Tibial artery (tissue), 4 donors: Measurements from ENCODE around the gene PARD3B.

ENCODE experiments used
- DNase-seq, 2 donors: peaks; one replicate each; pipeline ENCODE4 v3.0.0-alpha.2; 2019
- H3K27ac ChIP-seq, 2 donors: fragments of 200-600 bp; sonication (generic) in 1 of 2; 1 replicate in 1 of 2; 2 replicates in 1 of 2; pipeline ENCODE4 v1.5.1; 2018 to 2019; ENCODE audit warnings: mild to moderate bottlenecking in 1 of 2
- H3K27me3 ChIP-seq, 2 donors: fragments of 200-600 bp; sonication (generic) in 1 of 2; one replicate each; pipeline versions ENCODE4 v1.5.1 to v1.6.0; 2016 to 2019
- H3K36me3 ChIP-seq, 3 donors: fragments of 200-600 bp; sonication (generic) in 2 of 3; one replicate each; pipeline ENCODE4 v1.5.1; 2016 to 2019; ENCODE audit warnings: mild to moderate bottlenecking in 2 of 3
- H3K4me1 ChIP-seq, 4 donors: fragments of 200-600 bp; sonication (generic) in 2 of 4; 1 replicate in 3 of 4; 2 replicates in 1 of 4; pipeline ENCODE4 v1.5.1; 2016 to 2019
- H3K4me3 ChIP-seq, 2 donors: fragments of 200-600 bp; sonication (generic) in 1 of 2; 1 replicate in 1 of 2; 2 replicates in 1 of 2; pipeline ENCODE4 v1.5.1; 2018 to 2019; ENCODE audit warnings: mild to moderate bottlenecking in 2 of 2
- H3K9me3 ChIP-seq, 3 donors: fragments of 200-600 bp; sonication (generic) in 1 of 3; one replicate each; pipeline ENCODE4 v1.5.1; 2016 to 2019
- CTCF ChIP-seq, 2 experiments: fragments of 200-600 bp in 1 of 2; fragments of 450-650 bp in 1 of 2; IDR thresholded peaks; one replicate each; pipeline ENCODE4 v1.5.1; 2017 to 2019; ENCODE audit warnings: antibody characterized with exemption in 2 of 2, mild to moderate bottlenecking in 1 of 2, moderate library complexity in 1 of 2
- intact Hi-C: fragments of 100-400 bp; cut with DNase I; formaldehyde crosslinking; loops from one replicate; pipeline ENCODE4 v1.15.0; 2023; ENCODE audit warnings: low total_unique reads

Gene PARD3B

GRCh38 chr2:205465791-205466190 lies 920.5 kb downstream of the PARD3B start:
- no peak overlapping the region for H3K27ac ChIP-seq
- H3K9me3 ChIP-seq, result no peaks in the 10 kb centered on the region
- no peaks in the 10 kb centered on the region for H3K4me1 ChIP-seq
- intact Hi-C loops, result no loop called here
- no peak for DNase-seq
- no peaks in the 10 kb centered on the region for H3K36me3 ChIP-seq
- no peaks in the 10 kb centered on the region for H3K27me3 ChIP-seq
- H3K4me3 ChIP-seq, result no peak overlapping the region
- TF ChIP-seq CTCF (IDR thresholded peaks at IDR 0.05), result no peak

- Histone ChIP-seq H3K4me3 (no peak overlapping the region), H3K36me3 (no peaks in the 10 kb centered on the region), H3K4me1 (no peaks in the 10 kb centered on the region), H3K27me3 (no peaks in the 10 kb centered on the region), H3K27ac (no peak overlapping the region), H3K9me3 (no peaks in the 10 kb centered on the region)
- TF ChIP-seq CTCF (IDR thresholded peaks at IDR 0.05), result no peak
- no peak for DNase-seq
- intact Hi-C loops, result no loop called here
Observed at GRCh38 chr2:205471776-205472175, 926.5 kb downstream of the PARD3B start.

GRCh38 chr2:205473791-205474190 lies 928.5 kb downstream of the PARD3B start:
- no peaks in the 10 kb centered on the region for H3K4me1 ChIP-seq
- TF ChIP-seq CTCF (IDR thresholded peaks at IDR 0.05), result no peak

GRCh38 chr2:205474741-205475415 lies 929.6 kb downstream of the PARD3B start:
- Histone ChIP-seq H3K9me3 (no peaks in the 10 kb centered on the region), H3K27me3 (no peaks in the 10 kb centered on the region)
- intact Hi-C loops, result no loop called here

More at GRCh38 chr2:205473791-205474190, 928.5 kb downstream of the PARD3B start:
- DNase-seq, result no peak
- Histone ChIP-seq H3K4me3 (no peak overlapping the region), H3K9me3 (no peaks in the 10 kb centered on the region), H3K27me3 (no peaks in the 10 kb centered on the region), H3K36me3 (no peaks in the 10 kb centered on the region), H3K27ac (no peak overlapping the region)
- intact Hi-C loops, result no loop called here

GRCh38 chr2:205475416-205475768 lies 930.1 kb downstream of the PARD3B start:
- no peak overlapping the region for H3K4me3 ChIP-seq
- H3K27me3 ChIP-seq, result no peaks in the 10 kb centered on the region
- H3K36me3 ChIP-seq, result no peaks in the 10 kb centered on the region
- H3K9me3 ChIP-seq, result no peaks in the 10 kb centered on the region
- no peak for TF ChIP-seq CTCF (IDR thresholded peaks at IDR 0.05)
- H3K4me1 ChIP-seq, result no peaks in the 10 kb centered on the region
- intact Hi-C loops, result no loop called here
- H3K27ac ChIP-seq, result no peak overlapping the region
- no peak for DNase-seq

More at GRCh38 chr2:205474741-205475415, 929.6 kb downstream of the PARD3B start:
- Histone ChIP-seq H3K27ac (no peak overlapping the region), H3K36me3 (no peaks in the 10 kb centered on the region), H3K4me3 (no peak overlapping the region), H3K4me1 (no peaks in the 10 kb centered on the region)
- no peak for TF ChIP-seq CTCF (IDR thresholded peaks at IDR 0.05)
- DNase-seq, result no peak
